NCI-H748 (cell line): ENCODE measurements around the gene HK2.
"Not testable (repeated sequence)": the region's sequence is repeated elsewhere in the genome, so short reads cannot be mapped to it uniquely, and the experiment has no call there.

Experiments used
- DNase-seq: peaks from one replicate; lab custom pipeline; 2025; ENCODE audit not compliant: unreplicated experiment; lab: John Stamatoyannopoulos, UW

The HK2 gene

GRCh38 chr2:74876081-74876886 is 42.4 kb downstream of the HK2 start:
- peak; percentile 51 for DNase-seq

- no peak for DNase-seq
Measured at GRCh38 chr2:74877376-74877775, 43.4 kb downstream of the HK2 start.

- no peak for DNase-seq
Measured at GRCh38 chr2:74877781-74878433, 44.0 kb downstream of the HK2 start.

GRCh38 chr2:74878551-74878950 is 44.6 kb downstream of the HK2 start:
- no peak for DNase-seq

- DNase-seq: no peak
Measured at GRCh38 chr2:74880054-74880728, 46.3 kb downstream of the HK2 start.

- no peak for DNase-seq
Measured at GRCh38 chr2:74881176-74881575, 47.2 kb downstream of the HK2 start.

- no peak for DNase-seq
Measured at GRCh38 chr2:74881626-74882298, 47.8 kb downstream of the HK2 start.

- no peak for DNase-seq
Measured at GRCh38 chr2:74882299-74882687, 48.4 kb downstream of the HK2 start.

- no peak for DNase-seq
Measured at GRCh38 chr2:74883011-74883410, 49.1 kb downstream of the HK2 start.

GRCh38 chr2:74884118-74884762 is 50.3 kb downstream of the HK2 start:
- no peak for DNase-seq

- no peak for DNase-seq
Measured at GRCh38 chr2:74884866-74885265, 50.9 kb downstream of the HK2 start.

- no peak for DNase-seq
Measured at GRCh38 chr2:74886251-74886650, 52.3 kb downstream of the HK2 start.

GRCh38 chr2:74886811-74887210 is 52.9 kb downstream of the HK2 start:
- no peak for DNase-seq

- no peak for DNase-seq
Measured at GRCh38 chr2:74887445-74887951, 53.6 kb downstream of the HK2 start.

- DNase-seq: no peak
Measured at GRCh38 chr2:74887960-74888700, 54.2 kb downstream of the HK2 start.

GRCh38 chr2:74889159-74889558 is 55.2 kb downstream of the HK2 start:
- no peak for DNase-seq

- DNase-seq: no peak
Measured at GRCh38 chr2:74890711-74891110, 56.8 kb downstream of the HK2 start.

GRCh38 chr2:74891136-74891764 is 57.3 kb downstream of the HK2 start:
- DNase-seq: no peak

- not testable (repeated sequence) for DNase-seq
Measured at GRCh38 chr2:74891816-74892215, 57.9 kb downstream of the HK2 start.

- no peak for DNase-seq
Measured at GRCh38 chr2:74892609-74893008, 58.7 kb downstream of the HK2 start.
